Measurements from ENCODE around the gene GFI1B. TPM values are rescaled to one million over a fixed set of nuclear protein-coding genes. Genes with fewer than 3 reads are reported as not detected.
A peak's percentile ranks its signal among the peaks of the same experiment; 100 is the strongest.

GFI1B gene
- total and polyA plus RNA-seq, 4 donors = 0.05 to 53.6 TPM; not detected in 2

DNA sequence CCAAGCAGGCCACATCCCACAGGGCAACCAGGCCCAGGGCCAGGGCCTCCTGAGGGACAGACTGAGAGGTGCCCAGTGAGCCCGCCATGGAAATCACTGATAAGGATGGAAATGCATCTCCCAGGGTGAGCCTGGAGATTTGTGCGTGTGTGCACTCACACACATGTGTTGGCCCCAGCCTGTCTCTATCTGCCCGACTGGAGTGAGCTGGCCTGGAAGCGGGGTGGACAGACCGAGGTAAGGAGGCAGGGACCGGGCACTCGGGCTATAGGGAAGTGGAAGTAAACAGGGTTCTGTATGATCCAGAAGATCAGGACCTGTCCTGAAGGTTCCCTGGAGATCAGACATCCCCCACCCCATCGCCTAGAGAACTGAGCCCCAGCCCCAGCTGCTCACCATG, 17.4 kb downstream of the GFI1B start:
- no peaks in the 10 kb centered on the region for H3K36me3 ChIP-seq (ENCODE audit: control insufficient read depth in 4 of 4, insufficient read depth in 3 of 4, low read depth in 1 of 4, low read length in 3 of 4)
- no peak overlapping the region for H3K4me3 ChIP-seq (ENCODE audit: low read depth in 1 of 3, low read length in 3 of 3)
- 90% methylated on average over 8 of the region's 8 CpGs for WGBS
- no peak for TF ChIP-seq ZBTB33 (IDR thresholded peaks at IDR 0.05)
- no peak for TF ChIP-seq HNF4G (IDR thresholded peaks at IDR 0.05)
- DNase-seq (ENCODE audit: low spot score) = peak; percentile 50
- peaks cover 0 to 2% (median 1%) of the 10 kb centered on the region in 4 donors for H3K27me3 ChIP-seq (ENCODE audit: control insufficient read depth in 4 of 4, insufficient read depth in 4 of 4, low read length in 3 of 4)
- H3K9me3 ChIP-seq (ENCODE audit: control insufficient read depth in 4 of 4, low read length in 3 of 4) = no peaks in the 10 kb centered on the region
- no peak overlapping the region for H3K9ac ChIP-seq (ENCODE audit: low read depth in 1 of 2, low read length in 2 of 2)
- no peak overlapping the region for H3K27ac ChIP-seq (ENCODE audit: low read depth in 1 of 2, low read length in 2 of 2)
- H3K4me1 ChIP-seq (ENCODE audit: control insufficient read depth in 4 of 4, insufficient read depth in 4 of 4, low read length in 3 of 4) = no peaks in the 10 kb centered on the region

GRCh38 chr9:132996526-132996925, 18.0 kb downstream of the GFI1B start:
- H3K4me1 ChIP-seq (ENCODE audit: control insufficient read depth in 4 of 4, insufficient read depth in 4 of 4, low read length in 3 of 4) = no peaks in the 10 kb centered on the region
- H3K9me3 ChIP-seq (ENCODE audit: control insufficient read depth in 4 of 4, low read length in 3 of 4) = no peaks in the 10 kb centered on the region
- peaks cover 0 to 2% (median 0%) of the 10 kb centered on the region in 4 donors for H3K27me3 ChIP-seq (ENCODE audit: control insufficient read depth in 4 of 4, insufficient read depth in 4 of 4, low read length in 3 of 4)
- TF ChIP-seq, protein P1, sequence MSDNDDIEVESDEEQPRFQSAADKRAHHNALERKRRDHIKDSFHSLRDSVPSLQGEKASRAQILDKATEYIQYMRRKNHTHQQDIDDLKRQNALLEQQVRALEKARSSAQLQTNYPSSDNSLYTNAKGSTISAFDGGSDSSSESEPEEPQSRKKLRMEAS (IDR thresholded peaks at IDR 0.05) = no peak
- TF ChIP-seq SP1 (IDR thresholded peaks at IDR 0.05) (no peak), HNF4A (conservative IDR thresholded peaks at IDR 0.05) (no peak), YY1 (IDR thresholded peaks at IDR 0.05) (no peak), RAD21 (IDR thresholded peaks at IDR 0.05) (no peak), NR2F2 (IDR thresholded peaks at IDR 0.05) (no peak), GABPA (IDR thresholded peaks at IDR 0.05 in 1 of 2, conservative IDR thresholded peaks at IDR 0.05 in 1 of 2) (no peak), REST (IDR thresholded peaks at IDR 0.05) (no peak)
- TF ChIP-seq, protein P2, sequence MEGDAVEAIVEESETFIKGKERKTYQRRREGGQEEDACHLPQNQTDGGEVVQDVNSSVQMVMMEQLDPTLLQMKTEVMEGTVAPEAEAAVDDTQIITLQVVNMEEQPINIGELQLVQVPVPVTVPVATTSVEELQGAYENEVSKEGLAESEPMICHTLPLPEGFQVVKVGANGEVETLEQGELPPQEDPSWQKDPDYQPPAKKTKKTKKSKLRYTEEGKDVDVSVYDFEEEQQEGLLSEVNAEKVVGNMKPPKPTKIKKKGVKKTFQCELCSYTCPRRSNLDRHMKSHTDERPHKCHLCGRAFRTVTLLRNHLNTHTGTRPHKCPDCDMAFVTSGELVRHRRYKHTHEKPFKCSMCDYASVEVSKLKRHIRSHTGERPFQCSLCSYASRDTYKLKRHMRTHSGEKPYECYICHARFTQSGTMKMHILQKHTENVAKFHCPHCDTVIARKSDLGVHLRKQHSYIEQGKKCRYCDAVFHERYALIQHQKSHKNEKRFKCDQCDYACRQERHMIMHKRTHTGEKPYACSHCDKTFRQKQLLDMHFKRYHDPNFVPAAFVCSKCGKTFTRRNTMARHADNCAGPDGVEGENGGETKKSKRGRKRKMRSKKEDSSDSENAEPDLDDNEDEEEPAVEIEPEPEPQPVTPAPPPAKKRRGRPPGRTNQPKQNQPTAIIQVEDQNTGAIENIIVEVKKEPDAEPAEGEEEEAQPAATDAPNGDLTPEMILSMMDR (IDR thresholded peaks at IDR 0.05; ENCODE audit: low read depth, low read length, missing input control) = no peak
- no peaks in the 10 kb centered on the region for H3K36me3 ChIP-seq (ENCODE audit: control insufficient read depth in 4 of 4, insufficient read depth in 3 of 4, low read depth in 1 of 4, low read length in 3 of 4)
- no peak overlapping the region for H3K9ac ChIP-seq (ENCODE audit: low read depth in 1 of 2, low read length in 2 of 2)
- peak; percentile 83 for DNase-seq (ENCODE audit: low spot score)
- no peak overlapping the region for H3K27ac ChIP-seq (ENCODE audit: low read depth in 1 of 2, low read length in 2 of 2)
- H3K4me3 ChIP-seq (ENCODE audit: low read depth in 1 of 3, low read length in 3 of 3) = no peak overlapping the region
- WGBS = 77% methylated on average over 13 of the region's 13 CpGs
